HG02623 (cell line): ENCODE data around the gene FAM8A1.
"Not testable (repeated sequence)": the region's sequence is repeated elsewhere in the genome, so short reads cannot be mapped to it uniquely, and the experiment has no call there.

Source experiments
- ATAC-seq: cut with Tn5 transposase; IDR thresholded peaks from one replicate; pipeline ENCODE4 v1.9.1; 2021; ENCODE audit warnings: moderate library complexity; ENCODE audit not compliant: unreplicated experiment

Gene FAM8A1, protein sequence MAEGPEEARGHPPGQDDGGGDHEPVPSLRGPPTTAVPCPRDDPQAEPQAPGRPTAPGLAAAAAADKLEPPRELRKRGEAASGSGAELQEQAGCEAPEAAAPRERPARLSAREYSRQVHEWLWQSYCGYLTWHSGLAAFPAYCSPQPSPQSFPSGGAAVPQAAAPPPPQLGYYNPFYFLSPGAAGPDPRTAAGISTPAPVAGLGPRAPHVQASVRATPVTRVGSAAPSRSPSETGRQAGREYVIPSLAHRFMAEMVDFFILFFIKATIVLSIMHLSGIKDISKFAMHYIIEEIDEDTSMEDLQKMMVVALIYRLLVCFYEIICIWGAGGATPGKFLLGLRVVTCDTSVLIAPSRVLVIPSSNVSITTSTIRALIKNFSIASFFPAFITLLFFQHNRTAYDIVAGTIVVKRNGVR

DNA sequence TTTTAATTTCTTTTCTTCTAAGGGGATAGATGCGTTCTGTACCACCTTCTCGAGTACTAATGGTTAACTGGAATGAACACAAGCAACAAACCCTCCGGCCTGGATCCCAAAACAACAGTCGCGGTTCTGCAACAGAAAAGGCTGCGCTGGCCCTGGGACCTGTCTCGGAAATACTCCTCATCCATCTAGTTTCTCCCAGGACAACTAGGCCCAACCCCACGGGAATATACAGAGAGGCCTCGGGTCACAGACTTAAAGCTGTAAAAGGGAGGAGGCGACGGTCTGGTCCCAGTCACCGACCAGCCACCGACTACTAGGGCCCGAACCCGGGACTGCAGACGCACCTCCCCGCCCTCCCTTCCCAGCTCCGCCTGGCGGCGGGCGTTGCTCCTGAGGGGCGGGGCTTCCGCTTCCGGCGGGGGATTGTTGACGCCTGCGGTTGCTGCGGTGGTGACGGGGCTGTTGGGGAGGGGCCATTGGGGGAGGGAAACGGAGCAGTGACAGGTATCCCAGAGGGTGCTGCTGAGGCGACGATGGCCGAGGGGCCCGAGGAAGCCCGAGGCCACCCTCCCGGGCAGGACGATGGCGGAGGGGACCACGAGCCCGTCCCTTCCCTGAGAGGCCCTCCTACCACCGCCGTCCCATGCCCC, at the start of gene FAM8A1:
Gene FAM8A1, plus strand, starts transcription at position 426 of the 650 bp plus-strand sequence. Its CDS starts 108 bp downstream, at position 534.
- peak; percentile 86 for ATAC-seq

DNA sequence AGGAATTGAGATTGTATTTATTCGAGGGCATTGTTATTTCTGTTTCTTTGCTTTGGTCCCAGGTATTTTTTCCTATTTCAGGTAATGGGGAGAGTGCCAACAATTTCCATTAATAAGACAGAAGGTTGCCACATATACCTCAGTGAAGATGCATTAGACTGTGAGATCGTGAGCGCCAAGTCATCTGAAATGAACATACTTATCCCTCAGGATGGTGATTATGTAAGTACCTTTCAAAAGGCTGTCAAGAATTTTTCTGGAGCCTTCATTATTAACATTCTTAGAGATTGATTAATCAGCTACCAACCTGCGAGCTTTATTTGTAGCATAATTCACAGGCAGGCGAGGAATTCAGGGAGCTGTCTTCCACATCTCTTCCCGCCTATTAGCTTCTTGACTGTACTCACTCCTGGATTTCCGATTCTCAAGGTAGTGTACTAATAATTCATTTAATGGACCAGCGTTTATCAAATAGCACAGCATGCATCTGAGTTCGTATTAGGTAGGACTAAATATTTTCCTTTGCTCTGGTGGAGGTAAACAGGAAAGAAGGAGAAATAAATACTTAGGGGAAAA, 48.6 kb upstream of the FAM8A1 start:
- no peak for ATAC-seq

DNA sequence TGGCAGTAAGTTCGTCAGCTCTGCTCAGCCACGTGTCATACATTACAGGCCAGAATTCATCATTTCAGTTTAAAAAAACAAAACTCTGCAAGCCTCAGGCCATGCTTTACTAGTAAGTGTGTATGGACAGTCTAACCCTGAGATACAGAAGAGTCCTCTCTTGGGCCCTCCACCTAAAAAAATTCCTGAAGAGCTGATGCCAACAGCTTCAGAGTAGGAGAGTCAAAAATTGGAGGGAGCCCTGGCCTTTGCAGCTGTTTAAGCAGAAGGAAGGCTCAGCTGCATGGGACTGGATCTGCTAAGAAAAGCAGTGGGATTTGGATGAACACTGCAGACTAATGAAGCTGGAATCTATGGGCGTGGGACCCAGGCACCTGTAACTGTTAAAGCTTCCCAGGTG, 47.2 kb upstream of the FAM8A1 start:
- ATAC-seq: no peak

DNA sequence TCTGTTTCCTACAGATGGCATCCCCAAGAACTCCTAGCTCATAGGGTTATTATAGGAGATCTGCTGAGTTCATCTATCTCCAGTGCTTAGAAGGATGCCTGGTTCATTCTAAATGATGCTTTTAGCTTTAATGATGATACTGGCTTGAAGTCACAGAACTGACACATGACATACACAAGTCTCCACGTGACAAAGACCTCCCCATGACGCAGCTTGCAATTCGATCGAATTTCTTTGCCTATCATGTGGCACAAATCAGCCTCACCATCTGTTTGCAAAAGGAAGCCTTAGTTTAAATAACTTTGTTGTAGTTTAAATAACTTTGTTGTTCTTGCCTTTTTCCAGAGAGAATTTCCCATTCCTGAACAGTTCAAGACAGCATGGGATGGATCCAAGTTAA, 44.1 kb upstream of the FAM8A1 start:
- no peak for ATAC-seq

DNA sequence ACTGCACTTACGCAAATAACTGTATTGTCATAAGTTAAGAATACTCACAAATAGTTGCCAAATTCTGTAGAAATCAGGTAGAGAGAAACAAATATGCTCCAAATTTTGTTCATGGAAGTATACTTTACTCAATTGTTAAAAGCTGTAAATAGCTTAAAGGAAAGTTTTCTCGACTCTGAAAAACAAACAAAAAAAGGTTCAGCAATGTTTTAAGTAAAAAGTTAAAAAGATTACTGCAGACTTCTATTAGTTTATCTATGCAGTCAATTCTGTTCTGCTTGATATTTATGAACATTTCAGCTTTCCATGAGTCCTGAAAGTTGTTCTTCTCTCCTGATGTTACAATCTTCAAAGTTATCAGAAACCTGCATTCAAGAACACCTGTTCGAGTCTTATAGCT, 37.5 kb upstream of the FAM8A1 start:
- no peak for ATAC-seq

DNA sequence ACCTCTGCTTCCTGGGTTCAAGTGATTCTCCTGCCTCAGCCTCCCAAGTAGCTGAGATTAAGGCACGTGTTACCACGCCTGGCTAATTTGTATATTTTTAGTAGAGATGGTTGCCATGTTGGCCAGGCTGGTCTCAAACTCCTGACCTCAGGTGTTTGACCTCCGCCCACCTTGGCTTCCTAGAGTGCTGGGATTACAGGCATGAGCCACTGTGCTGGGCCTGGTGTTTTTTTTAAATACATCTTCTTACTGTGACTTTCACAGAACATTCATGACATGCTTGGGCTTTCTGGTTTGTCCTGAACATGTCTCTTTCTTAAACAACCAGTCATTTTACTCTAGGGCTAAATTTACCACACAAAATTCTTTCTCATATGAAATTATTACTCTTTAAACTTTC, 34.7 kb upstream of the FAM8A1 start:
- ATAC-seq: no peak

DNA sequence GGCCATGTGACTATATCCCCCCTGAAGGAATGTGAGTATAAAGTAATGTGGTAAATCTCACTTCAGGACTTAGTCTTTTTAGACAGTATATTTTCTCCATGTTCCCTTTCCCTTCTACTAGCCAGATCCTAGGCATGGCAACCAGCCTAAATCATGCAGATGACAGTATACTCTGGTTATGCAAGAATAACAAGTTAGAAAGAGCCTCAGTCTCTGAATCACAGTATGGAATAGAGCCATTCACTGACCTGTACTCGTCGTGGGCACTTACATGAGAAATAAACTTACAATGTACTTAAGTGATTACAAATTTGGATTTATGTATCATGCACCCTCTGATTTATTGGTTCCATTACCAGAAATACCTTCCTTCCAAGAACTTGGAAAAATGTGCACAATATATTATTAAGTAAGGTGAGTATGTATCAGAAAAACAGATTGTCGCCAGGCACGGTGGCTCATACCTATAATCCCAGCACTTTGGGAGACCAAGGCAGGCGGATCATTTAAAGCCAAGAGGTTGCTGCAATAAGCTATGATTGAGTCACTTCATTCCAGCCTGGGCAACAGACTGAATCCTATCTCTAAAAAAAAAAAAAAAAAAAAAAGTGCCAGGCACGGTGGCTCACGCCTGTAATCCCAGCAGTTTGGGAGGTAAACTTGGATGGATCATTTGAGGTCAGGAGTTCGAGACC, 25.1 kb upstream of the FAM8A1 start:
- ATAC-seq: no peak

DNA sequence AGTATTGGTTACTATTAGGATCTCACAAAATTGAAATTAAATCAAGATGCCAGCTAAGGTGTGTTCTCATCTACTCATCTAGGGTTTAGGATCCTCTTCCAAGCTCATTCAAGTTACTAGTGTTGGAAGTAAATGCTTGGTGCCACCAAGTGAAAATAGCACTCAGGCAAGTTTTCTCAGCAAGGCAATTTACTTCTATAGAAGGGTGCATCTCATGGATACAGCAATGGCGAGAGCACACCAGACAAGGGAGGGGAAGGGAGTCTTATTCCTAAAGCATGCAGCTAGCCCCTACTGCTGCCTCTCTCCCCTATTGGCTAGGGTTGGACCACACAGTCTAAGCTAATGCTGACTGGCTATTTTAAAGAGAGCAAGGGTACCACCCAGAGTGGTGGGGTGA, 23.0 kb upstream of the FAM8A1 start:
- ATAC-seq: no peak

DNA sequence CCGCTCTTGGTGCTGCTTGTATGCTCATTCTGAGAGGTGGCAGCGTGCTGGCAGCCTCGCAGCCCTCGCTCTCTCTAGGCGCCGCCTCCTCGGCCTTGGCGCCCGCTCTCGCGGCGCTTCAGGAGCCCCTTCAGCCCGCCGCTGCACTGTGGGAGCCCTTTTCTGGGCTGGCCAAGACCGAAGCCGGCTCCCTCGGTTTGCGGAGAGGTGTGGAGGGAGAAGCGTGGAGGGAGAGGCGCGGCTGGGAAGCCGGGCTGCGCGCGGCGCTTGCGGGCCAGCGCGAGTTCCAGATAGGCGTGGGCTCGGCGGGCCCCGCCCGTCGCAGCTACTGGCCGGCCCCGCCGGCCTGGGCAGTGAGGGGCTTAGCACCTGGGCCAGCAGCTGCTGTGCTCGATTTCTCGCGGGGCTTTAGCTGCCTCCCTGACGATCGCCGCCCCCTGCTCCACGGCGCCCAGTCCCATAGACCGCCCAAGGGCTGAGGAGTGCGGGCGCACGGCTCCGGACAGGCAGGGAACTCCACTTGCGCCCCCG, 19.5 kb upstream of the FAM8A1 start:
- ATAC-seq: no peak

DNA sequence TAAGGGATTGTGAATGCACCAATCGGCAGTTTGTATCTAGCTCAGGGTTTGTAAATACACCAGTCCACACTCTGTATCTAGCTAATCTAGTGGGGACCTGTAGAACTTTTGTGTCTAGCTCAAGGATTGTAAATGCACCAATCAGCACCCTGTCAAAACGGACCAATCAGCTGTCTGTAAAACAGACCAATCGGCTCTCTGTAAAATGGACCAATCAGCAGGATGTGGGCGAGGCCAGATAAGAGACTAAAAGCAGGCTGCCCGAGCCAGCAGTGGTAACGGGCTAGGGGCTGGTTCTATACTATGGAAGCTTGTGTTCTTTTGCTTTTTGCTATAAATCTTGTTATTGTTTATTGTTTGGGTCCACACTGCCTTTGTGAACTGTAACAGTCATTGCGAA, 18.8 kb upstream of the FAM8A1 start:
- not testable (repeated sequence) for ATAC-seq

DNA sequence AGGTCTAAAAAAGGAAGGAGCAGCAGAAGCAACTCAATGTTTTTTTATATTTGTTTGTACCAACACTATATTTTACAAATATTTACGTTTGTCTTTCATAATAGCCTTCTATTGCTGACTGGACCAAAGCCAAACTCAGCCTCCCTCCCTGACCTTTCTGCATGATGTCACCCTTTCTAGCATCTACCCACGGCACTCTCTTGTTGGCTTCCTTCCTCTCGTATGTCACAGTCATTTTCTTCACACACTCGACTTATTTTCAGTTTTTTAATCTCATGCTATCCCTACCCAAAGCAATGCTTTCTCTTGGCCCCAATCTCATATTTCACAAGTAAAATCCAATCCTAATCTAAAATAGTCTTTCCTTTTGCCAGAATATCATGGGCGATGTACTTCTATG, 16.3 kb upstream of the FAM8A1 start:
- no peak for ATAC-seq

DNA sequence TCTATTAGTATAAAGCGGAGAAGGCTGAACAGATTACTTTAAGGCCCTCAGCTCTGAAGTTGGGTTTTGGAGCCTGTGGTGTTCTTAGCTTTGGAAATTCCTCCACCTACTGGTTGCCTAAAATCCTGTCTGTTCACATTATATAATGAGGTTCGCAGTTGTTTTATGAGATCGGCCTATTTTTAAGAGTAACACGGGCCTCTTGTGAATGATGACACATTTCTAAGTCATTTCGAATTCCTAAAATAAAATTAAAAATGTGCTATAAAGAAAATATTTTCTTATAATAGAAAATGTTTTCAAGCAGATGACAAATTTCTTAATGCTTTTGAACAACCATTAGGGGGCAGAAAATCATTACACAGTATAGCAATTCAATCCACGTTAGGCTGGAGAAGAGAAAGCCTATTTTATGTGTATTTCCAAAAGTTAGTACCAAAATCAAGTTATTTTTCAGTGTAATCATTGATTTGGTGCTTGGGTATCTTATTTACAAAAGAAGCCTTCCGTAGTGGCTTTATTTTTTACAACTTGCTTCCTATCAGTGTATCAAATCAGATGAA, 15.8 kb upstream of the FAM8A1 start:
- no peak for ATAC-seq

DNA sequence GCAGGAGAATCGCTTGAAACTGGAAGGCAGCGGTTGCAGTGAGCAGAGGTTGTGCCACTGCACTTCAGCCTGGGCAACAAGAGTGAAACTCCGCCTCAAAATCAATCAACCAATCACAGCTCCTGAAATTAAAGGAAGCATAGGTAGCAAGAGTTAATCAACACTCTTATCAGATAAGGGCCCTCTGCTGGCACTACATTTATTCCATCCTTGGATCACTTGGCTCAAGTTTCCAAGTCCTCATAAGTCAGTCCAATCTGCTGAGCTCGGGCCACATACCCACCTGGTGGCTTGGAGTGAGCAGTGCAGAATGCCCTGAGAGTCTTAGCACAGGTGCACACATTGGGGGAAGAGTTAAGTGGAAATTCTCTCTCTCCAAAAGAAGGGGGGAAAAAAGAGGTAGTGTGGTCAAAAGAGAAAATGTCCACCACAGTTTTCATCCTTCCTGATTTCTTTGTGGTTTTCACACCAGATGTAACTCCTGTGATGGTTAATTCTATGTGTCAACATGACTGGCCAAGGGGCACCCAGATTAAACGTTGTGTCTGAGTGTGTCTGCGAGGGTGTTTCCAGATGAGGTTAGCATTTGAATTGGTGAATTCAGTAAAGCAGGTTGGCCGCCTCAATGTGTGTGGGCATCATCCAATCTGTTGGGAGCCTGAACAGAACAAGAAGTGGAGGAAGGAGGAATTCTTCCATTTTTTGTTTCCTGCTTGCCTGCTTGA, 14.2 kb upstream of the FAM8A1 start:
- ATAC-seq: no peak

DNA sequence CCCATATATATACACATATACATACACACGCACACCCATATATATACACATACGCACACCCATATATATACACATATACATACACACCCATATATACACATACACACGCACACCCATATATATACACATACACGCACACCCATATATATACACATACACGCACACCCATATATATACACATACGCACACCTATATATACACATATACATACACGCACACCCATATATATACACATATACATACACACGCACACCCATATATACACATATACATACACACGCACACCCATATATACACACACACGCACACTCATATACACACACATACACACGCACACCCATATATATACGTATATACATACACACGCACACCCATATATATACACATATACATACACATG, 13.5 kb upstream of the FAM8A1 start:
- ATAC-seq: not testable (repeated sequence)

DNA sequence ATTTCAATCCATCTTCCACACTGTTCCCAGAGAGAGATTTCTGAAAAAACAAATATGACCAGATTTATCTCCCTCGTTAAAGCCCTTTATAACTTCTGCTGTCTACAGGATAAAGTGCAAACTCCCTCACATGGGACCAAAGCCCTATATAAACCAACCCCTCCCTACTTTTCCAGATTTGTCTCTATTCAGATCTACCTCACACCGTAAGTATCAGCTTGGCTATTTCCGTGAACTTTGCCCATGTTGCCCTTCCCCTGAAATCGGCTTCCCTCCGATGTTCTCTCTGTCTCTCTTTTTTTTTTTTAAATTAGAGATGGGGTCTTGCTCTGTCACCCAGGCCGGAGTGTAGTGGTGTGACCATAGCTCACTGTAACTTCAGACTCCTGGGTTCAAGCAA, 12.1 kb upstream of the FAM8A1 start:
- ATAC-seq: no peak

DNA sequence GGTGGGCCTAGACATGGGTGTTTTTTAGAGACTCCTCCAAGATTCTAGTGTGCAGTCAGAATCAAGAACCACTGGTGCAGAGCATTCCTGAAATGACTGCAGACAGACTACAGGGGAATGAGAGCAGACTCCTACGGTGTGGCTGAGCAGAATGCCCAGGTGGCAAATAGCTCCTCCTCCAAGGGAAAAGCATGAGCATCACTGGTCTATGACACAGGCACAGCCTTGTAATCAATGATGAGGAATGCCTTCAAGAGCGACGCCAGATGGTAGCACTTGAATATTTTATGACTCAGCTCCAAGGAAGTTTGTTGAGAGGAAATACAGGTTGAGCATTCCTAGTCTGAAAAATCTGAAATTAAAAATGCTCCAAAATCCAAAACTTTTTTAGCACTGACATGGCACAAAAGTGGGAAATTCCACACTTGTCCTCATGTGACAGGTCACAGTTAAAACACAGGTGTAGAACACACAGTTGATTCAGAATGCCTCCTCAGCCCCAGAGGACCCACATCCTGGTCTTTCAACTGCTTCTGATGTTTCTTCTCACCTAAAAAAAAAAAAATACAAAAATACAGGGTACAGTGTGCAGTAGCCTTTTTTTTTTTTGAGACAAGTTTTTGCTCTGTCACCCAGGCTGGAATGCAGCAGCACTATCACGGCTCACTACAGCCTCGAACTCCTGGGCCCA, 10.6 kb upstream of the FAM8A1 start:
- ATAC-seq: peak; percentile 41

DNA sequence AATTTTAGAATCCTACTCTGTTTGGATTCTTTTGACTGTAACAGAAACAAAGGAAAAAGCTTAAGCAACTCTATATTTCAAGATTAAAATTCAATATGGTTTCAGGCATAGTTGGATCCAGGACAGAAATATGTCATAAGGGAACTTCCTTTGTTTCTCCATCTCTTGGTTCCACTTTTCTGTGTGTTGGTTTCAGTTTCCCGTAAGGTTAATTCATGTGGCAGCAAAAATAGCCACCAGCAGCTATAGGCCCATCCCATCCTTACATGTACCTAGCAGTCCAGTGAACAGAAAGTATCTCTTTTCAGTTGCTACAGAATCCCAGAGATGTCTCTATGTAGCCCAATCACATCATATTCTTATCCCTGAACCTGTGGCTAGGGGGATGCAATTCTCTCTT, 8.8 kb upstream of the FAM8A1 start:
- ATAC-seq: no peak

DNA sequence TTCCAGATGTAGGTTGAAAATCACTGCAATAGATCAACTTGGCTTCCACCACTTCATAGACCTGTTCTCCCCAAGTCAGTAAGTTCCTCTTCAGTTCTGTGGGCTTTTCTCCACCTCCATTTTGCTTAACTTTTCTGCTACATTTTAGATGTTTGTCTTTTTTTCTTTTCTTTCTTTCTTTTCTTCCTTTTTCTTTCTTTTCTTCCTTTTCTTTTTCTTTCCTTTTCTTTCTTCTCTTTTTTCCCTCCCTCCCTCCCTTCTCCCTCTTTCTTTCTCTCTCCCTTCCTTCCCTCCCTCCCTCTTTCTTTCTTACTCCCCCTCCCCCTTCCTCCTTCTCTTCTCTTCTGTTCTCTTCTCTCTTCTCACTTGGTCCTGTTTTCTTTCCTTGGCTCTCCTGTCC, 6.9 kb upstream of the FAM8A1 start:
- no peak for ATAC-seq

DNA sequence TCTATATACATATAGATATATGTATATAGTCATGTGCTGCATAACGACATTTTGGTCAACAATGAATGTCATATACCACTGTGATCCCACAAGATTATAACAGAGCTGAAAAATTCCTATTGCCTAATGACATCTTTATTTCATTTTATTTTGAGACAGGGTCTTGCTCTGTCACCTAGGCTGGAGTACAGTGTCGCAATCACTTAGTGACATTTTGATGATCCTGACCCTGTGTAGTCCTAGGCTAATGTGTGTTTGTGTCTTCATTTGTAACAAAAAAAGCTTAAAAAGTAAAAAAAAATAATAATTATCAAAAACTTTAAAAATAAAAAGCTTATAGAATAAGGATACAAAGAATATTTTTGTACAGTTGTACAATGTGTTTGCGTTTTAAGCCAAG, 4.0 kb upstream of the FAM8A1 start:
- ATAC-seq: no peak
